ENCODE results near the gene ADAM17. TPM values are rescaled to one million over a fixed set of nuclear protein-coding genes. Genes with fewer than 3 reads are reported as not detected.
"Not testable (repeated sequence)": the region's sequence is repeated elsewhere in the genome, so short reads cannot be mapped to it uniquely, and the experiment has no call there.

ADAM17 gene
- total RNA-seq, 1 donor from 2014 or later, result 16.4 TPM

DNA sequence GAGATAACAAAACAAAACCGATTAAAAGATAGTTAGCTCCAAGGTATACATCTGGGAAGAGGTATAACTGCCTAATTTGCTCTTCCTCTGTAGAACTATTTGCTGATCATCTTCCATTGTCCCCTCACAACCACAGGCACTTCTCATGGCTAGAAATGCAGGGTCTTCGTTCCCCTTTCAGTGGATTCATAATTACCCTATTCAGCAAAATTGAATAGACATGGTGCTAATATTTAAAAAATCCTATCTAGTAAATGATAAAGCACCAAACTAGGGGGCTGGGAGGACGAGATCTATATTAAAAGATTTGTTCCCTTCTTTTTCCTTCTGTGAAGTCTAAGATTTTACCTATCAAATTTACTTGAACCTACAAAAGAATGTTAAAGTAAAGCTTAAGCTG lies 30.8 kb upstream of the ADAM17 start:
- Histone ChIP-seq H3K9me3 (no peaks in the 10 kb centered on the region), H3K27me3 (no peaks in the 10 kb centered on the region), H3K27ac (no peak overlapping the region), H3K36me3 (peaks cover 17 to 50% of the 10 kb centered on the region in 2 donors), H3K4me3 (no peak overlapping the region), H3K4me1 (peaks cover 0 to 4% of the 10 kb centered on the region in 2 donors)
- TF ChIP-seq, protein P1, sequence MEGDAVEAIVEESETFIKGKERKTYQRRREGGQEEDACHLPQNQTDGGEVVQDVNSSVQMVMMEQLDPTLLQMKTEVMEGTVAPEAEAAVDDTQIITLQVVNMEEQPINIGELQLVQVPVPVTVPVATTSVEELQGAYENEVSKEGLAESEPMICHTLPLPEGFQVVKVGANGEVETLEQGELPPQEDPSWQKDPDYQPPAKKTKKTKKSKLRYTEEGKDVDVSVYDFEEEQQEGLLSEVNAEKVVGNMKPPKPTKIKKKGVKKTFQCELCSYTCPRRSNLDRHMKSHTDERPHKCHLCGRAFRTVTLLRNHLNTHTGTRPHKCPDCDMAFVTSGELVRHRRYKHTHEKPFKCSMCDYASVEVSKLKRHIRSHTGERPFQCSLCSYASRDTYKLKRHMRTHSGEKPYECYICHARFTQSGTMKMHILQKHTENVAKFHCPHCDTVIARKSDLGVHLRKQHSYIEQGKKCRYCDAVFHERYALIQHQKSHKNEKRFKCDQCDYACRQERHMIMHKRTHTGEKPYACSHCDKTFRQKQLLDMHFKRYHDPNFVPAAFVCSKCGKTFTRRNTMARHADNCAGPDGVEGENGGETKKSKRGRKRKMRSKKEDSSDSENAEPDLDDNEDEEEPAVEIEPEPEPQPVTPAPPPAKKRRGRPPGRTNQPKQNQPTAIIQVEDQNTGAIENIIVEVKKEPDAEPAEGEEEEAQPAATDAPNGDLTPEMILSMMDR (IDR thresholded peaks at IDR 0.05), result no peak
- DNase-seq (ENCODE audit: low spot score in 2 of 2), result no peak
- intact Hi-C loops (cut with DNase I), result no loop called here

DNA sequence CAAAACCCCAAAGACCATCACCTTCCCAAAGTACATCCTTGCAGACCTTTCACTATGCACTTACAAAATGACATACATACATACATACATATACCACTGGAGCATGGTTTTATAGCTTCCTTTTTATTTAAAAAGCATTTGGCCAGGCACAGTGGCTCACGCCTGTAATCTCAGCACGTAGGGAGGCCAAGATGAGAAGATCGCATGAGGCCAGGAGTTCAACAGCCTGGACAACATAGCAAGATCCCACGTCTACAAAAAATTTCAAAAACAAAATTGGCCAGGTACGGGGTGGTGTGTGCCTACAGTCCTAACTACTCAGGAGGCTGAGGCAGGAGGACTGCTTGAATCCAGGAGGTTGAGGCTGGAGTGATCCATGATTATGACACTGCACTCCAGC lies 29.9 kb upstream of the ADAM17 start:
- Histone ChIP-seq H3K36me3 (peaks cover 17 to 47% of the 10 kb centered on the region in 2 donors), H3K9me3 (no peaks in the 10 kb centered on the region), H3K4me1 (peaks cover 0 to 4% of the 10 kb centered on the region in 2 donors), H3K4me3 (no peak overlapping the region), H3K27ac (no peak overlapping the region), H3K27me3 (no peaks in the 10 kb centered on the region)
- TF ChIP-seq, protein P1 (IDR thresholded peaks at IDR 0.05), result no peak
- intact Hi-C loops (cut with DNase I), result no loop called here
- DNase-seq (ENCODE audit: low spot score in 2 of 2), result no peak

DNA sequence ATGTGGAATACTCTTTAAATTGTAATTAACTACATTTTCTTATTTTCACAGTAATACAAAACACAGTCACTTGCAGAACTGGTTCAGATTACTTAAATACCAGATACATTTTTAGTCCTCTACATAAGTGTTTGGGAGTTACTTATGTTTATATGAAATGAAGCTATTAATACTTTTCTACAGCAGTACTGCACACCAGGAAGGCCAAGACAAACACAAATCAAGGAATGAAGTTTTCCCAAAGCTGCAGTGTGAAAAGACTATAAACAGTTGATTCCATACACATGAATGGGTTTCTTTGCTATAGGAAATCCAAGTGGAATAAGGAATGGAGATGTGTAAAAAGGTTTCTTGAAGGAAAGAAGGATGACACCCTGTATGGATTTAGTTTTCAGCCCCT lies 29.3 kb upstream of the ADAM17 start:
- H3K9me3 ChIP-seq; H3K4me1 ChIP-seq; H3K4me3 ChIP-seq; intact Hi-C loops (cut with DNase I); H3K27me3 ChIP-seq; DNase-seq (ENCODE audit: low spot score in 2 of 2): not testable (repeated sequence)
- Histone ChIP-seq H3K36me3 (peaks cover 17 to 49% of the 10 kb centered on the region in 2 donors), H3K27ac (peak overlapping the region in 1 of 2 donors; percentile 29)

DNA sequence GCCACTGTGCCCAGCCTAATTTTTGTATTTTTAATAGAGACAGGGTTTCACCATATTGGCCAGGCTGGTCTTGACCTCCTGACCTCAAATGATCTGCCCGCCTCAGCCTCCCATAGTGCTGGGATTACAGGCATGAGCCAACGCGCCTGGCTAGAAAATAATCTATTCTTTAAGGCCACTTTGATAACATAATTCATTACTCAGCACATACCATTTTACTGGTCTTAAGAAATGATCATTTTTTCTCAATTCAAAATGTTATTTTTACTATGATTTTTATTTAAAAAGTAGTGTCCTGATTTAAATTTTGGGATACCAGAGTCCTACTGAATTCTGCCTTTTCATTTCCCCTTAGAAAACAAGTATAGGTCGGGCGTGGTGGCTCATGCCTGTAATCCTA lies 27.0 kb upstream of the ADAM17 start:
- no peak for DNase-seq (ENCODE audit: low spot score in 2 of 2)
- Histone ChIP-seq H3K4me3 (no peak overlapping the region), H3K27me3 (no peaks in the 10 kb centered on the region), H3K36me3 (peaks cover 16 to 27% of the 10 kb centered on the region in 2 donors), H3K9me3 (no peaks in the 10 kb centered on the region), H3K4me1 (peaks cover 0 to 4% of the 10 kb centered on the region in 2 donors), H3K27ac (no peak overlapping the region)
- TF ChIP-seq, protein P1 (IDR thresholded peaks at IDR 0.05), result no peak
- intact Hi-C loops (cut with DNase I), result no loop called here

DNA sequence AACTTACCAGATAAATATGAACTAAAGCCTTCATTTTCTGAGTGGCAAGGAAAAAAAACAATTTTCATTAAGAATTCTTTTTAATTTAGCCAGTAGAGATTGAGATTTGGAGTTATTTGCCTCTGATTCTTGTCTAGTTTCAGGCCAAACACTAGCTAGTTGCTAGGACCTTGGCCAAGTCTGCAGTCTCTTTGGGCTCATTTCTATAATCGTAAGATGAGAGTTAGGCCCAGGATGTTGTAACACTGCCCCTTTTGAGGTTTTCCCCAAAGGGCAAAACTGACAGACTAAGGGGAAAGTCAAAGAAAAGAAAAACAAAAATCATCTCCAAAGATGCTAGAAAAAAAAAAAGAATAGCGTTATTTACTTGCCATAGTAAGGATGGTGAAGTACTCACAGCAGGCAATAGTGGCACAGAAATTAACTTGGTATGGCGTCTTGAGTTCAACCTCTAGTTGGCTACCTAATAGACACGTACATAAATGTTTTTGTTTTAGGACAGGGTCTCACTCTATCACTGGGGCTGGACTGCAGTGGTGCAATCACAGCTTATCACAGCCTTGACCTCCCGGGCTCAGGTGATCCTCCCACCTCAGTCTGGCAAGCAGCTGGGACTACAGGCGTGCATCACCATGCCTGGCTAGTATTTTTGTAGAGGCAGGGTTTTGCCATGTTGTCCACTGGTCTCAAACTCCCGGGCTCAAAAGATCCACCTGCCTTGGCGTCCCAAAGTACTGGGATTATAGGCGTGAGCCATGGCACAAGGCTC lies 23.0 kb upstream of the ADAM17 start:
- no peaks in the 10 kb centered on the region for H3K9me3 ChIP-seq
- DNase-seq (ENCODE audit: low spot score in 2 of 2), result no peak
- H3K4me1 ChIP-seq, result peaks cover 4 to 14% of the 10 kb centered on the region in 2 donors
- H3K27me3 ChIP-seq, result no peaks in the 10 kb centered on the region
- H3K36me3 ChIP-seq, result peaks cover 3 to 6% of the 10 kb centered on the region in 2 donors
- no peak overlapping the region for H3K4me3 ChIP-seq
- intact Hi-C loops (cut with DNase I), result no loop called here
- TF ChIP-seq, protein P1 (IDR thresholded peaks at IDR 0.05), result no peak
- no peak overlapping the region for H3K27ac ChIP-seq

DNA sequence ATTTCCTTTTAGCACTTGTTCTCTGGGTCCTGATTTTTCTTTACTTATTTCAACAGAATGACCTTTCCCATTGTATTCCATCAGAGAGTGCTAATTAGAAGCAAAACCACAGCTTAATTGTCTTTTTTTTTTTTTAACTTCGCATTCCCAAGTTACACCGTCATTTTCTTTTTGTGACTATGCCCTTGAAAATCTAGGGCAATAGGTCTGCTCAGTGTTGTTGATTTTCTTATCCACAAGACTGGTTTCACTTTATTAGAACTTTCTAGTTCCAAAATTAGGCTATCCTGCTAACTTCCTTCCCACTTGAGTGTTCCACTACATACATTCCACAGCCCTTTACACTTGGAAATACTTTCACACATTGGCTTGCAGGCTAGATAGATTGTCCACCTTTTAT lies 18.7 kb upstream of the ADAM17 start:
- Histone ChIP-seq H3K4me1 (peaks cover 4 to 19% of the 10 kb centered on the region in 2 donors), H3K36me3 (no peaks in the 10 kb centered on the region), H3K9me3 (no peaks in the 10 kb centered on the region), H3K4me3 (peak overlapping the region; percentile 3 to 34), H3K27me3 (no peaks in the 10 kb centered on the region), H3K27ac (peak overlapping the region; percentile 92 to 93)
- intact Hi-C loops (cut with DNase I), result loop anchor here (2.0 kb wide), 1 partner anchor 16 kb away; no protein-coding TSS in a partner anchor
- DNase-seq (ENCODE audit: low spot score in 2 of 2), result no peak
- TF ChIP-seq, protein P1 (IDR thresholded peaks at IDR 0.05), result no peak
